ENCODE results near the gene PNKP.

Gene PNKP

DNA sequence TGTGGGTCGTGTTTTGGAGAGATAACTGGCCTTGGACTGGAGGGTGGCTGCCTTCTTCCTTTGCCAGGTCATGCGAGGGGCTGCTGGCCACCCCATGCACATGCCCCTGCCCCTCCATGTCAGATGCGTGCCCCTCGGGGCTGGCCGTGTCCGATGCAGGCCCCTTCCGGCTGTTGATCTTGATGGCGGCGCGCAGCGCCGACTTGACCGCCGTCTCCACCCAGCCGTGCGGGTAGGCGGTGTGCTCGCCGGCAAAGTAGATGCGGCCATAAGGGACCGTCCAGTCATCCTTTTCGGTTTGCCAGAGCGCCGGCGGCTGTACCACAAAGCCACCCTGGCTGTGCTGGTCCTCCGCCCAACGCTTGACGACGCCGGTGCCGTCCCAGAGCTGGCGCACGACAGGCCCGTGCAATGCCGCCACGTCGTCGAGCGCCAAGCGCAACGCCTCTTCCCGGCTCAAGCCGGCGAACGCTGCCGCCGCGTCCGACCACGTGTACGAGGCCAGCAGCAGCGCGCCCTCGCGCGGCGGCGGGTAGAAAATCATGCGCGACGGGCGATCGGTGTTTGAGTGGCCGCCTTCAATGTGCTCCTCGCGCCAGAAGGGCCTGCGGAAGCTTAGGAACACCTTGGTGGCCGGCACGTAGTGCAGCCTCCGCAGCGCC, 22.4 kb upstream of the PNKP start:
- DNase-seq, result peak; percentile 61

DNA sequence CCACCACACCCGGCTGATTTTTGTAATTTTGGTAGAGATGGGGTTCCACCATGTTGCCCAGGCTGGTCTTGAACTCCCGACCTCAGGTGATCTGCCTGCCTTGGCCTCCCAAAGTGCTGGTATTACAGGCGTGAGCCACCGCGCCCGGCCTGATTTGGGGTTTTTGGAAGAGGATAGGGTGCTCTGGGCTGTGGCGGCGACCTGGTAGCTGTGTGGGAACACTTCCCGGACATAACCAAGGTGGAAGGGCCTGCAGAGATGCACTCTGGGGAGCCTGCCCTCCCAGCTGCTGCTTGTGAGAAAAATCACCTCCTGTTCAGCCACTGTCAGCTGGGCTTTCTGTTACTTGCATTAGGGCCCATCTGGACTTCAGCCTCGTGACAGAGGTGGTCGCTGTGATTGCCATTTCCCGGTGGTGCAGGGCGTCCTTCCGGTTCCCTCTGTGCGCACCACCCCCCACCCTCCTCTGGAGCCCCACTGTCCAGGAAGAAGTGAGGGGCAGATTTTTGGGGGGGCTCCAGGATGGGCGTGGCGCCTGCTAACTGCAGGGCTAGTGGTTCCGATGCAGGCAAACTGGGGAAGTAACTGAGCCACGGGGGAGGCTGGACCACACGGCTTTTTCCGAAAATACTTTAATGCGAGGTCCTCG, 21.8 kb upstream of the PNKP start:
- DNase-seq, result no peak

DNA sequence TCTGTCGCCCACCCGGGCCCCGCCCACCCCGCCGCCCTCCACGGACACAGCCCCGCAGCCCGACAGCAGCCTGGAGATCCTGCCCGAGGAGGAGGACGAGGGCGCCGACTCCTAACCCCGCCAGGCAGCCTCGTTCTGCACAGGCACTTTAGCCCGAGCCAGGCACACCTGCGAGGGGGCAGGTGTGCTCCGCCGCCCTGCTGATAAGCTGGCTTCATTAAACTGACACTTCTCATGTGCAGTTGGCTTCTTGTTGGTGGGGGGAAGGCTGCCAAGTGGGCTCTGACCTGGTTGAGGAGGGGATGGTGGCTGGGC, 21.1 kb upstream of the PNKP start:
- DNase-seq, result peak; percentile 47

DNA sequence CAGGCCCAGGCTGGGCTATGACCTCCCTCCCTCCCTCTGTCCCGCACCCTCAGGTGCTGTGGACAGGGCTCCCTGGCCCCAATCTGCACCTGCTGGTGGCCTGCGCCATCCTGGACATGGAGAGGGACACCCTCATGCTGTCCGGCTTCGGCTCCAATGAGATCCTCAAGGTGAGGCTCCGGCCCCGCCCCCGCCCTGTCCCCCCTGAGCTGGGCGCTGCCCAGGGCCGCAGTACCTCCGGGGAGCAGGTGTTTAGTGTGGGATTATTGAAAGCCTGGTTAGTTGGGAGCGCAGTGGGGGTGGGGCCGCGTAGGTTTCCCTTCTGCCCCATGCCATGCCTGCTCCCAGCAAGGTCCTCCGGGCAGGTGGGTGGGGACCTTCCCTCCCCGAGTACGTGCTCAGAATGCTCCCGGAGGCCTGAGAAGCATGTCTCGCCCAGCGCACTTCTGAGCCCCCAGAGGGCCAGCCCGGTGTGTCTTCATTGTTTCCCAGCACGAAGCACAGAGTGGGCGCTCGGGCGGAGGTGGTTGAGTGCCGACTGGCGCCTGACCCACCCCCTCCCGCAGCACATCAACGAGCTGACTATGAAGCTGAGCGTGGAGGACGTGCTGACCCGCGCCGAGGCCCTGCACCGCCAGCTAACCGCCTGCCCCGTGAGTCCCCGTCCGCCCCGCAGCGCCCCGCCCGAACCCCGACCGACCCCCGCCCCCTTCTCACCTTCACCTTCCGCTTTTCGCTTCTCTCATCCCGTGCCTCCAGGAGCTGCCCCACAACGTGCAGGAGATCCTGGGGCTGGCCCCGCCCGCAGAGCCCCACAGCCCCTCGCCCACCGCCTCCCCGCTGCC, 20.5 kb upstream of the PNKP start:
- peak; percentile 30 for DNase-seq

DNA sequence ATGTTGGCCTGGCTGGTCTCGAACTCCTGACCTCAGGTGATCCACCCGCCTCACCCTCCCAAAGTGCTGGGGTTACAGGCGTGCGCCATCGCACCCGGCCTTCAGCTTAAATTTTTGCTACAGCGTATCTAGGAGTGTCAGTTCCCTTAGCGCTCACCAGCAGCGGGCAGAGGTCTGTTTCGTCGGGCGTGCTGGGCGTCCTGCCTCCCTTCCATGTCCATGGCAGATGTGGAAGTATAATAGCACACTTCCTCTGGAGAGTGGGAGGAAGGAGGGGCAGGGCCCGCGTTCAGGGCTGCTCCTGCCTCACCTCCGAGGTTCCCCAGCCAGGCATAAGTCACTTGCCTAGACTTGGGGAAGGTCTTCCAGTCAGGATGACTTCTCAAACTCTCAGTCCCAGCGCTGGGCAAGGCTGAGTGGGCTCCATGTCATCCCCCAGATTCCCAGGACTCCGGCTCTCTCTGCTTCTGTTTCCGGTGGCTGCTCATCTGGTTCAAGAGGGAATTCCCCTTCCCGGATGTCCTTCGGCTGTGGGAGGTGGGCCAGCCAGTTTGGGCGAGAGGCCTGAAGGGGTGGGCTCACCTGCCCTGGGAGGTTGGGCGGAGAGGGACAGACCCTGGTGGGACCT, 19.8 kb upstream of the PNKP start:
- DNase-seq, result no peak

DNA sequence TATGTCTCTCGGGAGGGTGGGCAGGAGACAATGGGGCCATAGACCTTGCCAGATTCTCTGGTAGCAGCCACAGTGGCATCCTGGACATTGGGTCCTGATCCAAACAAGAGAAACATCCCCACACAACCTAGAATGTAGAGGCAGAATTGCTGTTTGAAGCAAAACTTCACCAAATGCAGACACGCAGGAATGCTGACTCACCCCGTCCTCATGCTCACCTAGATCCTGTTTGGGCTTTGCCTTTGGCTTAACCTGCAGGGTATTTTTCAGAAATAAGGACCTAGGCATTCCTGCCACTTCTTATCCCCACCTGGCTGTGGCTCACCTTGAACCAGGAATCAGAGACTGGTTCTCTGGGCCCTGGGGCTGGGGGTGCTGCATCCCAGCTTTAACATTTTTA, 17.4 kb upstream of the PNKP start:
- no peak for DNase-seq

DNA sequence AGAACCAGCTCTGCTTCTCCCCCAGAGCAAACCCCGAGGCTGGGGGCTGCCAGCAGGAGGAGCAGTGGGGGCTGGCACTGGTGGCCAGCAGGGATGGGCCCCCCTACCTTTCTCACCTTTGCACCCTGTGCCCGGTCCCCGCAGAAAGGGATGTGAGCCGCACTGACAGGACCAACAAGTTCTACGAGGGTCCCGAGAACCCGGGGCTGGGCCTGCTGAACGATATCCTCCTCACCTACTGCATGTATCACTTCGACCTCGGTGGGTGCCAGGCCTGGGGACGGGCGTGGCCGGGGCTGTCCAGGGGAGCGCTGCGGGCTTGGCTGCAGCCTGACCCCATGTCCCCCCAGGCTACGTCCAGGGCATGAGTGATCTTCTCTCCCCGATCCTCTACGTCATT, 16.7 kb upstream of the PNKP start:
- DNase-seq, result no peak

DNA sequence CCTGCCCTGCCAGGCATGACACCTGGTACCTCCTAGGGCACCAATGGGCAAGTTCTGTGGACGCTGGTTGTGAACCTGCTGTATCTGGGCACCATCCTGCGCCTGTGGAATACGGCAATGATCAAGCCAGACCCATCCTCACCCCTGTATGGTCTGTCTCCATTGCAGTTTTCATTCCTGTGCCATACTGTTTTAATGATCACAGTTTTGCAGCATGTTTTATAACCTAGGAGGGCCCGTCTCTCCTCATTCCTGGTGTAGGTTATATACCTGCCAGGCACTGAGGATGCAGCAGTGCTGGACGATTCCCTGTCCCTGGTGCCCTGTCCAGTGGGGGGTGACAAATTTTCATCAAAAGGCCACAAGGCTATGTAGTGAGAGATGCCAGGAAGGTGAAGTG, 15.7 kb upstream of the PNKP start:
- DNase-seq, result no peak

DNA sequence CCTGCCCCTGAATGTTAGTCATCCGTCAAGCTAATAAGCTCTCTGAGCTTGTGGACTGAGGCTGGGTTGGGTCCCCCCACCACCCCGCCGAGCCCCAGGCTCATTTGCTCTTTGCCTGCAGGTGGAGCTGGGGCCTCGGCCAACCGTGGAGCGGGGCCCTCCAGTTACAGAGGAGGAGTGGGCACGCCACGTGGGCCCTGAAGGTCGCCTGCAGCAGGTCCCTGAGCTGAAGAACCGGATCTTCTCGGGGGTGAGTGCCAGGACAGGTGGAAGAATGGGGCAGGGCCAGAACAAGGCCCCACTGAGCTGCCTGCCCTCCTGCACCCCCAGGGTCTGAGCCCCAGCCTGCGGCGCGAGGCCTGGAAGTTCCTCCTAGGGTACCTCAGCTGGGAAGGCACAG, 15.3 kb upstream of the PNKP start:
- DNase-seq, result no peak

DNA sequence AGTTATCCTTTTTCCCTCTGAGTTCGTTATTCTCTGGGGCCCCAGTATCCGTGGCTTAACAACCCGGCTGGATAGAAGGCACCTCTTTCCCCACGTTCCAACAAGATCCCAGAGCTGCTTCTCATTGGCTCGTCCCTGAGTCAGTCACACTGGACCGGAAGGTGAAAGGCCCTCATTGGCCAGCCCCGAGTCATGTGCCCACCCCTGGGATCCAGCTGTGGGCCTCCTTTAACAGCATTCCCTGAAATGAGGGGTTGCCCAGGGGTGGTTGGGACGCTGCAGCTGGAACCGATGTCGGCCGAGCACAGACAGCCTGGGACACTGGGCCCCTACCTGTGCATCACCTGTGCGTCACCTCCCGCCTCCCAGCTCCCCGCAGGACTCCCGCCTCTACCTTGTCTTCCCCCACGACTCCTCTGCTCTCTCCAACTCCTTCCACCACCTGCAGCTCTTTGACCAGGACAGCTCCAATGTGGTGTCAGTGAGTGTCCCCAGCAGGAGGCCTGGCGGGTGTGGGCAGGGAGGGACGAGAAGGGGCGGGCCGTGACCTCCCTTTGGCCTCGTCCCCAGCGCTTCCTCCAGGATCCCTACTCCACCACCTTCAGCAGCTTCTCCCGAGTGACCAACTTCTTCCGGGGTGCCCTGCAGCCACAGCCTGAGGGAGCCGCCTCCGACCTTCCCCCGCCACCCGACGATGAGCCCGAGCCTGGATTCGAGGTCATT, 14.5 kb upstream of the PNKP start:
- DNase-seq, result no peak

DNA sequence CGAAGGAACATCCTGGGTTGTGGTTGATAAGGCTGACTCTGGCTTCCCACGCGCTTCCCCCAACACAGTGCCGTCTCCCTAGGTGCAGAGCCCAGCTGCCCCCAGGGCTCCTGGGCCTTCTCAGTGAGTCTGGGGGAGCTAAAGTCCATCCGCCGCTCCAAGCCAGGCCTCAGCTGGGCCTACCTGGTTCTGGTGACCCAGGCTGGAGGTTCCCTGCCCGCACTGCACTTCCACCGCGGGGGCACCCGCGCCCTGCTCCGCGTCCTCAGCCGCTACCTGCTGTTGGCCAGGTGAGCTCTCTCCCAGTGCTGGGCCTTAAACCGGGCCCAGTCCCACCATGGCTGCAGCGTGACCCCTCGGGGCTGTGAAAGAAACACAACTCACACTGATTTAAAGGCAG, 13.8 kb upstream of the PNKP start:
- no peak for DNase-seq

DNA sequence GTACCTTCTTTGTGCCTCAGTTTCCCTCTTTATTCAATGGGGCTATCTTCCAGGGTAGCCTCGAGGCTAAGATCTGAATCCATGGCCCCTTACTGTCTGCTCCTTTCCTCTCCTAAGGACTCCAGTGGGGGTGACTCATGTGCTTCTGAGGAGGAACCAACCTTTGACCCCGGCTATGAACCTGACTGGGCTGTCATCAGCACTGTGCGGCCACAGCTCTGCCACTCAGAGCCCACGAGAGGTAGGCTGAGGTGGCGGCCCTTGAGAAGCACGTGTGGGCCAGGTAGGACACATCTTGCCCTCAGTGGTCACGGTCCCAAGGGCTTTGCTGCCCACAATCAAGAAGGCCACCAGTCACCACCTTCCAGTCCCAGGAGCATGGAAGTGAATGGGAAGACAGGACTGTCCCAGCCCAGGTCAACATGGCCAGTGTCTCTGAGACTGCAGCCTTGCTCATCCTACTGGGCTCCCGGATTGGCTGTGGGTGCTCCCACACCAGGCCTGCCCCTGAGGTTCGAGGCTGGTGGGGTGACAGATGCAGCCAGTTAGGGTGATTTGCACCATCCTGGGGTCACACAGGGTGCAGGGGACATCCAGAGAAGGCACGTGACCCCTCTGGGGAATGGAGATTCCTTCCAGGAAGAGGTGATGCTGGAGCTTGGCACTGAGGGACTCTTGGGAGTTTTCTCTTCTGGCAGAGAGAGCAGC, 12.9 kb upstream of the PNKP start:
- DNase-seq, result no peak

DNA sequence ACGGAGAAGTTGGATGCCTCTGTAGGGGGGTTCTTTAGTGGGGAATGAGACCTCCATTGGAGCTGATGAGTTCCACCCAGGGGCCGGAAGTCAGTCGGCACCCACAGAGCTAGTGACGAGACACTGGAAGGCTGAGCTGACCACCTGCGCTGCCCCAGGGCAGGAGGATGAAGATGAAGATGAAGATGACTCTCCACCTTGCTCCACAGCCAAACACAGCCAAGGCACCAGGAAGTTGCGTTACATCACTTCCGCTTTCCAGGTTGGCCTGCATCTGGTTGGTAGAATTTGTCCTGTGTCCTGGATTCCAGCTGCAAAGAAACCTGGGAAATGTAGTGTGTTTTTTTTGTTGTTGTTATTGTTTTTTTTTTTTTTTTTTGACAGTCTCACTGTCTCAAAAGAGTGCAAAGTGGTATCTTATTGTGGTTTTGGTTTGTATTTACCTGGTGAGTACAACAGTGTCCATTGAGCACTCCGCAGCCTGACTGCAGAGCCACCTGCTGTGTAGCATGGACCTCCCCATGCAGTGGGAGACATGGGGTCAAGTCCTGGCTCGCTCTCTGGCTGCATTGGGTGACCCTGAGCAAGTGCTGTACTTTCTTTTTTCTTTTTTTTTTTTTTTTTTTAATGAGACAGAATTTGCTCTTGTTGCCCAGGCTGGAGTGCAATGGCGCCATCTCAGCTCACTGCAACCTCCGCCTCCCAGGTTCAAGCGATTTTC, 12.0 kb upstream of the PNKP start:
- DNase-seq, result no peak

DNA sequence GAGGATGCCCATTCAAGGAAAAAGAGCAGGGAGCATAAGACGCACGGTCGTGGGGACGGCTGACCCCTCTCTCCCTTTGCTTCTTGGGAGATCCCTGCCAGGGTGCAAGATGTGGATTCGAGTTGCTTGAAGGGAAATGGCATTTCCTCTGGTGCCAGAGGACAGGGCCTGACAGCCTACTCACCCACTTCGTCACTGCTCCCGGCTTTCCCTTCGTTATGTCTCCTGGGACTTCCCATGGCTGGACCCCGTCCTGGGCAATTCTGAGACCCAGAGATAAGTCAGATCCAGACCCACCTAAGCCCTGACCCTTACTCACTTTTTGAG, 11.3 kb upstream of the PNKP start:
- DNase-seq, result no peak

DNA sequence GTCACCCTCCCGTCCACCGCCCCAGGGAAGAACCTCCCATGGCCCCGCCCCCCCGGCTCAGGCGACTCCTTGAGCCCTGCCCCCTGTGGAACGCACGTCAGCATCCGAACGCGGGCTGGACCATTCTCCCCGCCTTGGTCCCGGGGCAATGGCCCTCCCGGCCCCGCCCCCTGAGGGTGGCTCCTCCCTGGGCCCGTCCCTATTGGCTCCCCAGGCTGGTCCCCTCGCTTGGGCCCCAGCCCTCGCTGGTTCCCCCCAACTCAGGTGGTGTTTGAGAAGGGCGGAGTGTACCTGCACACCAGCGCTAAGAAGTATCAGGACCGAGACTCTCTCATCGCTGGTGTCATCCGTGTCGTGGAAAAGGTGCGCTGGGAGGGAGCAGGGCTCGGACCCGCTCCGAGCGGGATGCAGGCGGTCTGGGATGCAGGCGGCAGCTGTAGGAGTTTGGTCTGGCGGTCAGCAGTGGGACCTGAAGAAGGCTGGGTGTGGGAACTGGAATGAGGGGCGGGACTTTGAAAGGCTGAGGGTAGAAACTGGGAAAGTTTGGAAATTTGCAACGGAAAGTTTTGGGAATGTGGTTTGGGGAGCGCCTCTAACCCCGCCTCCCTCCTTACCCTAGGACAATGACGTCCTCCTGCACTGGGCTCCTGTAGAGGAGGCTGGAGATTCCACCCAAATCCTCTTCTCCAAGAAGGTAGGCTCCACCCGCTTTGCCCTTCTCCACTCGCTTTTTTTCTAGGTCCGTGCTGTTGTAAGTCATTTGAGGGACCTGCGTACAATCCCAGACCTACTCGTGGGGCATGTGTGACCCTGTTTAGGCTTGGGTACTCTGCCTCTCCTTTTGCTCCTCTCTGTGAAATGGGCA, 10.7 kb upstream of the PNKP start:
- peak; percentile 93 for DNase-seq

DNA sequence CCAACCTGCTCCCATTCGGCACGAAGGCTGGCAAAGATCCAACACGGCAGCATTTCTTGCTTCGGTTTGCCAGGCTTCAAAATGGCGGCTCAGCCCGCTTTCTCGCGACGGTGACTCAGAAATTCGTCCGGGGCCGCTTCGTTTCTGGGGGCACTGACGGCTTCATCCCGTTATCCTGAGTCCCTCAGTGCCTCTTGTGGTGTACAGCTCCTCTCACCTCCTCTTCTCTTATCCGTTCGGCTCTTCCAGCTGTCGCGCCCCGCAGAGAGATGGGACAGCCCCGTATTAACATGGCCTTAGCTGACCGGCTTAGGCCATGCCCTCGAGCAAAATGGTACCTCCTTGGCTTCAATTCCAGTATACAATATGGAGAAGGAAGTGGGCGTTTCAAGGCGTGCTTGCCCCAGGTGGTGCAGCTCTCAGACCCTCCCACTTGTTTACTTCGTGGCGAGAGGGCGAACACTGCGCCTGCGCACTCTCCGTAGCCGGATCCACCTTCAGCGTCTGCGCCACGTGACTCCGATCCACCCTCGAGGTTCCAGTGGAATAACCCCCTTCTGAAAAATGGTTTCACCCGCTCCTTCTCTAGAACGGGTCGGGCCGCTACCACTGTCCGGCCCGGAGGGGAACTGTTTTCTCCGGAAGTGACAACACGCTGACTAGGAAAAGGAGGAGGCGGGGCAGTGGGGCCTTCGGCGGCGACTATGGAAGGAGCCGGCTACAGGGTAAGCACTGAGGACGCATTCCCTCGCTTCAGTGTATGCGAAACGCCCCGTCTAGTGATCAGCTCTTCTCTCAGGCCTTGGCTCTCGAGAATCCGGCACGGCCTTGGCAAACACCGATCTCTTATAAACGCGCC, 9.9 kb upstream of the PNKP start, which contains the start of the genes AKT1S1 and TBC1D17:
TSS of gene AKT1S1 (minus strand) at position 336 of the 859 bp plus-strand sequence. CDS start 4,060 bp downstream, outside the sequence.
TSS of gene TBC1D17 (plus strand) at position 683 of the 859 bp plus-strand sequence. CDS start at position 705, 22 bp downstream.
- DNase-seq, result peak; percentile 100

DNA sequence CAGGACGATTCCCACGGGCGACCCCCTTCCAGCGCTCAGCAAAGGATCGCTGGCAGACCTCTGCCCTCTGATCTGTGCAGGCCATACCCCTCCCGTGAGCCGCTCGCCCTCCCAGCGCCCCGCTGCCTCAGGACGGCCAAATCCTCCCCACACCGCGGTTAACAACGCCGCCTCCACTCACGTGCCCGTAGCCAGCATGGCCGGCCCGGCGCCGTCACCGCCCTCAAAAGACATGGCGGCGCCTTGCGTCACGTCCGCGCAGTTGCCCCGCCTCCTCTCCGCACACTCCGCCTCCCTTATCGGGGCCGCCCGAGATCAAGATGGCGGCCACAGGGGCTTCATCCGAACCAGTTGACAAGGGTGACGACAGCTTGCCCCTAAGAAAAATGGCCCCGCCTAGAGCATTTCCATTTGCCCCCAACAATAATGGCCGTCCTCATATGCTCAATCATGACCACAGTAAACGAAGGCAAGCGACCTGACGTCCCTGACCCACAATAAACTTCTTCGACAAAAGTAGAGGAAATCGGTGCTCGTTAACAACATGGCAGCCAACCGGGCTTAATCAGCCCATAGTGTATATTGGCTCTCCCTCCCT, 9.1 kb upstream of the PNKP start:
- DNase-seq, result peak; percentile 98

DNA sequence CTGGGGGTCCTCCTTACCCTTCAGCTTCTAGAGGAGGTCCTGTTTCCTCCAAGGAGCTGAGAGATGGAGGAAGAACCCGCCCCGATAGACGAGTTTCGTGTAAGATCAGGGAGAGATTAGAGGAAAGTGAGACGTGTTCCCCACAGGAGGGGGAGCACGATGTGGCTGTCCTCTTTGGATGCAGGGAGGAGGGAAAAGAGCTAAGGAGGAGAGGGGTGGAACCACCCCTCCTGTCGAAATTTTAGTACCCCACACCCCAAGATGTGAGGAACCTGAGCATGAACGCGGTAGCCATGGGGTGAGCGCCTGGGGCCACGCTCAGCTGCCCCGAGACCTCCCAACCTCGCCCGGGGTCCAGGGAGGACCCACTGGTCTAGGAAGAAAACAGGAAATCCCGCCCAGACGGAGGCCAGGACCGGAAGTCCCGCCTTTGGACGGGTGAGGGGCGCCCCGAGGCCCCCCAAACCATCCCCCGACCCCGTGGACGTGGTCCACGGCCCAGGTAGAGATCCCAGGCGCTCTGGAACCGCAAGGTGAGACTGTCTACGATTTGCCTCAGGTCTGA, 8.6 kb upstream of the PNKP start:
- DNase-seq, result no peak

DNA sequence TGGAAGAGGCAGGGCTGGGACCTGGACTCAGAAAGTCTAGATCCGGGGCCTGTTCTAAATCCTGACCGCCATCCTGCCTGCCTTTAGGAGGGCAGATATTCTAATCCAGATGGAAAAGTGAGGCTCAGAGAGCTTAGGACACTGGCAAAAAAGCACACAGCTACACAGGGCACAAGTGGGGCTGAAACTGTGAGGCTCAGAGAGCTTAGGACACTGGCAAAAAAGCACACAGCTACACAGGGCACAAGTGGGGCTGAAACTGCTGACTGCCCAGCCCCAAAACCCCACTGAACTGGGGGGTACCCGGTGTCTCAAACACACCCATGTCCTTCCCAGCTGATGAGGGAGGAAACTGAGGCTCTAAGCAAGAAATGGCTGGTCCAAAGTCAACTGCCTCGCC, 7.8 kb upstream of the PNKP start:
- no peak for DNase-seq
